Peyer's patch (tissue), 4 donors: ENCODE results near the gene CPXM1.

Experiments used
- POLR2A ChIP-seq, 2 donors: fragments of 450-650 bp; IDR thresholded peaks; one replicate each; pipeline ENCODE4 v1.5.1; 2017; ENCODE audit warnings: antibody characterized with exemption in 2 of 2, mild to moderate bottlenecking in 2 of 2, moderate library complexity in 2 of 2
- TF ChIP-seq, protein P1 (sequence below), 6 experiments: fragments of 450-650 bp in 4 of 6; fragments of 200-600 bp in 2 of 6; sonication (generic) in 1 of 6; IDR thresholded peaks; one replicate each; pipeline ENCODE4 v1.5.1; 2017 to 2019; ENCODE audit warnings: antibody characterized with exemption in 6 of 6, mild to moderate bottlenecking in 3 of 6, moderate library complexity in 1 of 6

DNA sequence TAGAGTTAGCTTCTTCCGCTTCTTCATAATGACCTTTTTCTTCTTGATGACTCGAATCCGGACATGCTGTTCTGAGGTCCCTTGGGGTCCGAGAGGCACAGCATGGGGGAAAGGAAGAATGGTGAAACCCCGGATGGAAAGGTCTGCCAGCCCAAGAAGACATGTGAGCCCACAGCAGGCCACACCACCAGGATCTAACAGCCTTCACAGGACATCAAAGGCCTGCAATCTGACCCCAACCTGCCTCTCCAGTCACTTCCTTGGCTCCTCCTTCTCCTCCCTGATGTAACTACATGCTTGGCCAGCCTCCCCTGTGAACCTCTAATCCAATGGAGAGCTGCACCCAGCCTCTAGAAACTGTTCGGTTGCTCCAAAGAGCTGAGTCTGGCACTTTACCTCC lies 1.6 kb downstream of the CPXM1 start:
- TF ChIP-seq, protein P1, sequence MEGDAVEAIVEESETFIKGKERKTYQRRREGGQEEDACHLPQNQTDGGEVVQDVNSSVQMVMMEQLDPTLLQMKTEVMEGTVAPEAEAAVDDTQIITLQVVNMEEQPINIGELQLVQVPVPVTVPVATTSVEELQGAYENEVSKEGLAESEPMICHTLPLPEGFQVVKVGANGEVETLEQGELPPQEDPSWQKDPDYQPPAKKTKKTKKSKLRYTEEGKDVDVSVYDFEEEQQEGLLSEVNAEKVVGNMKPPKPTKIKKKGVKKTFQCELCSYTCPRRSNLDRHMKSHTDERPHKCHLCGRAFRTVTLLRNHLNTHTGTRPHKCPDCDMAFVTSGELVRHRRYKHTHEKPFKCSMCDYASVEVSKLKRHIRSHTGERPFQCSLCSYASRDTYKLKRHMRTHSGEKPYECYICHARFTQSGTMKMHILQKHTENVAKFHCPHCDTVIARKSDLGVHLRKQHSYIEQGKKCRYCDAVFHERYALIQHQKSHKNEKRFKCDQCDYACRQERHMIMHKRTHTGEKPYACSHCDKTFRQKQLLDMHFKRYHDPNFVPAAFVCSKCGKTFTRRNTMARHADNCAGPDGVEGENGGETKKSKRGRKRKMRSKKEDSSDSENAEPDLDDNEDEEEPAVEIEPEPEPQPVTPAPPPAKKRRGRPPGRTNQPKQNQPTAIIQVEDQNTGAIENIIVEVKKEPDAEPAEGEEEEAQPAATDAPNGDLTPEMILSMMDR (IDR thresholded peaks at IDR 0.05) = no peak
- TF ChIP-seq POLR2A (IDR thresholded peaks at IDR 0.05) = no peak
